ENCODE data around the gene CYRIA.

The CYRIA gene

DNA sequence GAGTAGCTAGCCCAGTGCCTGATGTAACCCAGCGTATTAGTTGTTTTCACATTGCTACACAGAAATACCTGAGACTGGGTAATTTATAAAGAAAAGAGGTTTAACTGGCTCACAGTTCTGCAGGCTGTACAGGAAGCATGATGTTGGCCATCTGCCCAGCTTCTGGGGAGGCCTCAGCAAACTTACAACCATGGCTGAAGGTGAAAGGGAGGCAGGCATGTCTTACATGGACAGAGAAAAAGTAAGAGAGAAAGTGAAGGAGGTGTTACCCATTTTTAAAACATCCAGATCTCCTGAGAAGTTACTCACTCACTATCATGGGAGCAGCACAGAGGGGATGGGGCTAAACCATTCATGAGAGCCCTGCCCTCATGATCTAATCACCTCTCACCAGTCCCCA lies 6.1 kb upstream of the CYRIA start:
- no peak for DNase-seq (ENCODE audit: low read depth in 2 of 3, low spot score in 2 of 3)

DNA sequence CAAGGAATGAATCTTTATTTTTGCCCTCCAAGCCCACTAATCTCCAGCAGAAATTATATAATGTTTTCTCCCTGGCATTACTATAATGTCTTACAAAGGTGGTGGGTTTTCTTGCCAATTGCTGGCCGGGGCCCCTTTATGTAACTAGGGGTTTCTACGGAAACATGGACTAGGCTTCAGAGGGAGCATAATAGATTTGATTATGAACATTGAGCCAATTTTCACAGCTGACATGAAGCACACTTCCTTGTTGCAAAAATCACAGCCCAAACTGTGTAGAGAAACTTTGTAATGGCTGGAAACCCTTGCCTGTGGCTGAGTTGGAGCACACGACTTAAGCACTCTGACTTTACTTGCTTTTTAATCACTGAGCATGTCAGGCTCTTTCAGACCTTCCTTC lies 3.8 kb upstream of the CYRIA start:
- DNase-seq (ENCODE audit: low read depth in 2 of 3, low spot score in 2 of 3), result no peak

DNA sequence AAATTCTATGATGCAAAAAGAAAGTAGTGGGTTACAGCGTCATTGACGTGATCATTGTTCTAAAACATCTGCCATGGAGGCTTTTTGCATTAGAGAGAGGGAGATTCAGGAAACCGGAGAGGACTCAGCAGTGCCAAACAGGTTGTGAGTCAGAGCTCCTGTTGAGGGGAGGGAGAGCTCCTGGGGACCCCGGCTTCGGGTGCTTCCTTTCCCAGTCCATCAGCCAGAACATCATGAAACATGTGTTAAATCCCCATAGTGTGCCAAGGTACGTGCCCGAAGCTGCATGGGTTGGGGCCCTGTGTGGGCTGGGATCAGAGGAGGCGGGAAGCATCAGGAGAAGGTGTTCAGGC lies 791 bp upstream of the CYRIA start:
- no peak for DNase-seq (ENCODE audit: low read depth in 2 of 3, low spot score in 2 of 3)

DNA sequence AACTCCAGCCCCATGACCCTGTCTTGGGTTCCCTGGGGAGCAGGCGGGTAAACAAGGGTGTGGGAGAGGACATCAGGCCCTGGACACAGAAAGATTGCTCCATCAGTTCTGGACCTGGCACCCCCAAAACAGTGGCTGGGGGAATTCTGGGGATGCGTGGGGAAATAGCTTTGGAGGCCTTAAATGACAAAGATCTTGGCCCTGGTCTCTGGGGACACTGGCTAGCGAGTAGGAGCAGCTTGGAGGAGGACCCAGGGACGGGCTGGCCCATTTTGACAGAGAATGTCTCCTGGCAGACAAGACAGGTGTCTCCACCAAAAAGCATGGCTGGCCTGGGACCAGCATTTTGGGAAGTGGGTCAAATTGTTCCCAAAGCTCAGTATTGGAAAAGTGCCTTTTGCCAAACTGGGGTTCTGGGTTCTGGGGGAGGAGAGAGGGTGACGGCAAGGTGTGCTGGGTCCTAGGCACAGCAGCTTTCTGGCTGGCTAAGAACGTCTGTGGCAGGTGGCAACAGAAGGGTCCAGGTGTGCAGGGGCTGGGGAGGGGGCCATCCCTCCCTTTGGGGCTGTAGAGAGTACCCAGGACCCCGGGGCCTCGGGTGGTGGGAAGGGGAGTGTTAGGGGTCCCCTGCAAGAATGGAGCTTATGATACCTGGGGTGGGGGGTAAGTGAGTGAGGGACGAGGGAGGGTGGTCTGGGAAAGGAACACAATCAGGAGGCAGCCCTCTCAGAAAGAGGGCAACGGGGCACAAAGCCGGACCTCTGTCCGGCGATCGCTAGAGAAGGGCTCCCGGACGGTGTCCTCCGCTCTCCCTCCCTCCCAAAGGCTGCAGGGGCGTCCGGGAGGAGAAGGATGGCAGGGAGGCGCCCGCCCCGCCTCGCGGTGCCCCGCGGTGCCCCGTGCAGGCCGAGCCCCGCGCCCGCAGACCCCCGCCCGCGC lies 556 bp downstream of the CYRIA start:
- no peak for DNase-seq (ENCODE audit: low read depth in 2 of 3, low spot score in 2 of 3)

DNA sequence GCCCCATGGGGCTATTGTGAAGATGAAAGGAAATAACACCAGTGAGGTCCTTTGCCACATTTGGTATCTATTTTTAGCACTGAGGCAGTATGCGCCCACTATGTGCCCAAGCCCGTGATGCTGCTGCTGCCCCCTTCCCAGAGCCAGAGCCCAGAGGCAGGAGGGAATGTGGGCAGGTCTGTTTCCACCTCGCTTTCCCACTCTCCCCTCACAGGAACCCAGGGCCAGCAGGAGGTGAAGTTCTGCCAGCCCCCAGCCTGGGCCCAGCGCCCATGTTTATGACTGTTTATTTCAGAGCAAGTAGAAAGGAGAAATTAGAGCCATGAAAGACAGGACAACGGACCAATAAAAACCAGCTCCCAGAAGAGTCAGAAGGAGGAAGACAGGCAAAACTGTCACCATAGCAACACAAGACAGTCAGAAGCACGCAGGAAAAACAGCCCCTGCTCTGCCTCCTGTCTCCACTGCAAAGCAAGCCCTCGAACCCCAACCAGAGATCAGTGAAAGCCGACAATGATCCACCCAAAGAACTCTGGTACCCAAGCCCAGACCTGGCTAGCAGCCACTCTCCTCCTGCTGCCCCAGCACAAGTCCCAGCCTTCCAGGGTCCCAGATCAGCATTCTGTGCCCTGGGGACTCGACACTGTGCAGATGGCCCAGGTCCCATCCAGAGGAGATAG lies 1.4 kb downstream of the CYRIA start:
- DNase-seq (ENCODE audit: low read depth in 2 of 3, low spot score in 2 of 3), result no peak

DNA sequence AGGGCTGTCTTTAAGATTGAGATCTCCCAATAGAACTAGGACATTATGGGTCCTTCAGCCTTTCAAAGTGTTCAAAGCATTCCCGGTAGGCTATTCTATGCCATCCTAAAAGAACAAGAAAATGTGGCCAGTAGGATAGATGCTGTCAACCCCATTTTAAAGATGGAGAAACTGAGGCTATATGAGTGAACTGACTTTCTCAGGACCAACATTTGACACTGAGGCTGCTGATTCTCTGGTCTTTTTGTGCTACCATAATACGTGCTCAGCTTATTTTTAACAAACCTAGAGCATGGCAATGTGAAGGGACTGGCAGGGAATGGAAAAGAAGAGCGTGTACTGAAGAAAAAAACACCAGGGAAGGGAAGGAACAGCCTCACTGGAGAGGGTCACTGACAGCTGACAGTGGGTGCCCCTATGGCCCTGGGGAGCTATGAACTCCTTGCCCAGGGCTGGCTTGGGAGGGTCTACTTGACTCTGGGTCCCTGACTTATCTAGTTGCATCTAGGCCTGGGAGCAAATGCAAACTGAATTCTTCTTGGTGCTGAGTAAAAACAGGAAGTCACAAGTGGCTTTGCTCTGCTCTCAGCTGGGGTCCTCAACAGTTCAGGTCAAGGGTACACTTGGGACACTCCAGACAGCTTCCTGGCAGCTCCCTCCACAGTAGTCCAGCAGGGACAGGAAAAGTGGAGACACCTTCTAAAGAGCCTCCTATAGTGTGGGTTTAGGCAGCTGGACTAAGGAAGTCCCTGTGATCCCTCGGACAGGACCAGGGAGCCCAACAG lies 2.3 kb downstream of the CYRIA start:
- no peak for DNase-seq (ENCODE audit: low read depth in 2 of 3, low spot score in 2 of 3)

DNA sequence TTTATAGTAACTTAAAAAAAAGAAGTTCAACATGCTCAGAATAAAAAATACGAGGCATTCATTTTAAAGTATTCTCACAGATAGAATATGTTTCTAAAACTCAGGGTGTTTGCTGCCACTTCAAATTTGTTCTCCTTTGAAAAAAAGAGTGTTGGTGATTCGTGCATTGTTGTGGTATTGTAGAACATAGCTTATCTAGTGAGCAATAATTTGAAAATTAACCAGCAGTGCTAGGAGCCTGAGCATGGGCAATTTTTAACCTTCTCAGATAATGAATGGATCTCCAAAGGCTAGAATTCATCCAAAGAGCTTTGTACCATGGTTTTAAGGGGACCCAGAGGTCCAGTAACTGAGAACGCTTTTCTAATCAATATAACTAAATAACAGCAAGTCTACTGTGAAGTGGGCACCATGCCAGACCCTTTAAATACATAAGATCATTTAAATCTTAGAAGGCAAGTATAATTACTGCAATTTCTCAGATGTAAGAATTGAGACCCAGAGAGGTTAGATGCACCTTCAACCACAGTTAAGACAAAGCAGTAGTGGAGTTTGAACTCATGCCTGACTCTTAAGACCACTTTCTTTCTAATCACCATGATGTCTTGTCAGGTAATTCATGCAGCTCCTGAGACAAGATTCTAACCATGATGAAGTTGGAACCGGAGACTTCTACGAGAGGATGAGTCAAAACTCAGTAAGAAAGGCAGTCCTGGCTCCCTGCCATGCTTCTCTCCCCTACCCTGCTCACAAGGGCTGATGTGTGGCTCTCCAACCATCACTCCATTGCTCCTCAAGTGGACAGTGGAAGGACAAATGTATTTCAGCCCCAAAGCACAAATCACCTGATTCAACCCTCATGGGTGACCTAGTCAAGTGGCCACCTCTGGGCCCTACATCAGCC lies 3.4 kb downstream of the CYRIA start:
- DNase-seq (ENCODE audit: low read depth in 2 of 3, low spot score in 2 of 3), result no peak

DNA sequence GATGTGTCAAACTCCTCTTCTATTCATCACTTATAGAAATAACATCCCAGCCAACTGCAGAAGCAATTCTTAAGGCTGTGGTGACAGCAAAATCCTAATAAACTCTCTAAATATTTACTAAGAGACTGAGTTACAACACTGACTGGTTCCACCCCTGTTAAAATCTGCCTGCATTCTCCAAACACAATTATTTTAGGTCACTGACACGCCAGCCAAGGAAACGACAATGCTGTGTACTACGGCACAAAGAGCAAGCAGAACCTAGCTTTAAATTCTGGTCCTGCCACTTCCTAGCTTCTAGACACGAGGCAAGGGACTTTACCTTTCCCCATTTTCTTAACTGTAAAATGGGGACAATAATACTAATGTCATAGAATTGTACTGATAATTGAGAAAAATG lies 4.1 kb downstream of the CYRIA start:
- no peak for DNase-seq (ENCODE audit: low read depth in 2 of 3, low spot score in 2 of 3)

DNA sequence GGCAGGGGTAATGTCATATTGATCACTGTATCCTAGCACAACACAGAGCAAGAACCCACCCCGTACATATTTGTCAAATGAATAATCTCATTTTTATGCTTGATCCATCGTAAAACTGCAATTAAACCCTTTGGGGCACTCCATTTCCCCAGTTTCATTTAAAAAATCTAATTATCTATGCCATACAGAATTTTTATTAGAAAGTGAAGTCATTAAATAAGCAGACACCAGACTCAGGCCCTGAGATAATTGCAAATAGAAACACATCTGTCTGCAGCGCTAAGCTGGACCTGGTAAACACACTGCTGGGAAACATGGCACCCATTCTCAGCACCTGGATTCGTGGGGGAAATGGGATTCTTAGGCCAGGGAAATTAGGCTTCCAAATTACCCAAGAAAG lies 5.1 kb downstream of the CYRIA start:
- DNase-seq (ENCODE audit: low read depth in 2 of 3, low spot score in 2 of 3), result no peak

DNA sequence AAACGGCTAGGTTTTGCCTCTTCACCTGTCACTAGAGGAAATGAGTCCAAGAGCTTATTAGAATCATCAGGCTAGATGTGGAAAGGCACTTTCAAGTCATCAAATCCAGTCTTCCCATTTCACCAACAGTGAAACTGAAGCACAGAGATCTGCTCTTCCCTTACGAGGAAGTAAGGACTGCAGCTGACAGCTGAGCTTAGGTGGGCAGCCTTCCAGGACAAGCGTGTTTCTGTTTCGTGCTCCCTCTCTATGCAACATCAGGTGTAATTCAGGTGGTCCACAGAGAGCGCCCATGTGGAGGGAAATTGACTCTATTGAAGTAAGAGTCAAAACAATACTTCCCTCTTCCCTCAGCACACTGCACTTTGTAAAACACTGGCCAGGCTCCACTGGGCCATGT lies 5.5 kb downstream of the CYRIA start:
- DNase-seq (ENCODE audit: low read depth in 2 of 3, low spot score in 2 of 3), result no peak

DNA sequence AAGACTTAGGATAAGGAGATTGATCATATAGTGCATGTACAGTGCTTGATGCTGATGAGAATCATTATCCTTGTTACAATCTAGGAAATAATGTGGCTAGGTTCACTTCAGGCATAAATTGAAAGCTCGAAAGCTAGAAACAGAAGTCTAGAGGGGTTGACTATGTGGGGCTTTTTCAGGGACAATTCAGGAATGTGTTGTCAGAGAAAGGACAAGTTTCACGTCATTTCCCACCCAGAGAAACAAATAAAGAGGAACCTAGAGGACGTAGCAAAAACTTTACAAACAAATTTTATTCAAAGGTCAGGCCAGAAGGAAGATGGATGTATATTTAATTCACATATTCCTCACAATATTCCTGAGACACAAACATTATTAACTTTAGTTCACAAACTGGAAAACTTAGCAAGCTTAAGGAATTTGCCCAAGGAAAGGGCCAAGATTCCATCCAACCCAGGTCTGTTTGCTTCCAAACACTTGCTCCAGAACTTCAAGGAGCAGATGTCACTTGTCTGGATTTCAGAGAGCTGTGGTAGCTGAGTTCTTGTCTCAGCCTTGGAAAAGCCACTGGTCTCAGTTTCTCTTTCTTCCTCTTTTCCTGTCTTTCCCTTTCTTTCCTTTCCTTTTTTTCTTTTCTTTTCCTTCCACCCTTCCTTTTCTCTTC lies 7.4 kb downstream of the CYRIA start:
- DNase-seq (ENCODE audit: low read depth in 2 of 3, low spot score in 2 of 3), result no peak

DNA sequence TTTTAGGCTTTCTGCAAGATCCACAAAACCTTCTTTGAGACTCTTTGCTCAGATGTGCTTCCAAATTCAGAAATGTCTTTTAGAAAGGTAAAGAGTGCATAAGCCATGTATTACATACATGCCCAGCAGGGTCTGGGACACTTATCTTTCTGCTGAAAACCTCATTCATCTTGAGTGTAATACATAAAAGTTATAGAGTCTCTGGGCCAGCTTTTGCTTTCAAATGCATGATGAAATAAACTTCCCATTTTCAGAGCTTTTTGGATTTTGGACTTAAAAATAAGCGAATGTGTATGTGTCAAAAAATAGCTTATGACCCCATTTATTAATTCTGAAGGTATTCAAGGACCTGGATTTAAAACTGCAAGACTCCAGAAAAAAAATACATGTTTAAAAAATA lies 8.0 kb downstream of the CYRIA start:
- DNase-seq (ENCODE audit: low read depth in 2 of 3, low spot score in 2 of 3), result no peak

DNA sequence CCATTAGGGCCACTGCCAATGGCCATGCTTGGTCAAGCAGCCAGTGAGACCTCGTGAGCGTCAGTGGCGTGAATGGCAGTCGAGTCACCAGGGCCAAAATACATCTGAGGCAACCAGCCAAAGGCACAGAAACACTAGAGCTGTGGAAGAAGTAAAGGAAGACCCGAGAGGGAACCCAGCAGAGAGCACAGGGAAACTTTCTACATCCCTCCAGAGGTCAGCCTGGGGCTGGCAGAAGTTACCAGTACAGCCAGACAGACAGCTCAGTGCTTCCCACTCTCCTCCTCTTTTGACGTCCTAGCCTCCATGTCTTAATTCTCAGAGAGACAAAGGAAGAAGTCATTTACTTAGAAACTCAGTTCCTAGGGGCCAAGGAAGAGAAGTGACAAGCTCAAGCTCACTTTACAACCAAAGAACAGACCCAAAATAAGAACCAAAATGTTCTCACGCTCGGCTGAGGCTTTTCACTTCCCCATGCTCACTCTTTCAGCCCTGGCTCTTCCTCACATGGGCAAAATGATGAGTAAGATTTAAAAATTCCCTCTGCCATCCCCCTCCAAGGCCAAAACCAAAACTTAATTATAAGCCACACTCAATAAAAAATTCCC lies 8.7 kb downstream of the CYRIA start:
- no peak for DNase-seq (ENCODE audit: low read depth in 2 of 3, low spot score in 2 of 3)

DNA sequence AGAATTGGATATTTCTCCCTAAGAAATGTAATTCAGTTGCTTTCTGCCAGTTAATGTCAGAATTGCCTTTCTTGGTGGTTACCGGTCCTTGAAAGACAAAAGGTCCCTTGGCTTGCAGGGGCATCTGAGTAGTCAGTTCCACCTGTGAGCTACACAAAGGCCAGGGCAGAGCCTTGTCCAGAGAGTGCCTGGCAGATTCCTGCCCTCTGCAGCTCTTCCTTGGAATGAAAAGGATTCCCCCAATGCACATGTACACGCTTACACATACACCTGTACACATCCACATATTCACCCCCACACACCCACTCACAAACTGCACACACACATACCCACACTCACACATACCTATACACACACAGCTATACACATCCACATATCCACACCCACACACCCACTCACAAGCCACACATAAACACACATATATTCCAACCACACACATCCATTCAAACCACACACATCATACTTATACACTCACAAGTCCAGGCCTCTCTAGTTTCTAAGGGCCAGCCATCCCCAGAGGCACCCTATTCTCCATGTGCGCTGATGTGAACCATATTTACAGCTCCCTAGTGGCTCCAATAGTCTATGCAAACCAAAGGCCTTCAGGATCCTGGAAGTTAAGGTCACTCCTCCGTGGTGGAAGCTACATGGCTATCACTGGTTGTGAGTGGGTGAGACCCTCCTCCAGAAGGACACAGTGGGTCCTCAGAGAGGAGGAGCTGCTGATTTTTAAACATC lies 9.6 kb downstream of the CYRIA start:
- DNase-seq (ENCODE audit: low read depth in 2 of 3, low spot score in 2 of 3), result no peak

DNA sequence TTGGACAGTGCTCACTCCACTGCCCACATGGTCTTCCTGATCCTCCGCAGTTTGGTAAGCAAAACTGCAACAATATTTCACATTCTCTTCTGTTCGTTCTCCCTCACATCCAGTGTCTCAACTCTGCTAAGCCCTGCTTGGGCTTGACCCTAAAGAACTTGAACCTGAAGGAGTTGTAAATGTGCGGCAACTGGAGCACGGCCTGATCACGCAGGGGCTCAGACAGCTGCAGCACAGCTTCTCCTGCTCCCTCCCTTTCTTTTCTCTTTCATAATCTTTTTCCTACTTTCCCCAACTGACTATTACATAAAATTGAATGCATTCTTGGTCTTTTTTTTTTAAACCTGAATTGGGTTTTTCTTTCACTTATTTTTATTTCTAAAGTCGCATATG lies 10.2 kb downstream of the CYRIA start:
- no peak for DNase-seq (ENCODE audit: low read depth in 2 of 3, low spot score in 2 of 3)

DNA sequence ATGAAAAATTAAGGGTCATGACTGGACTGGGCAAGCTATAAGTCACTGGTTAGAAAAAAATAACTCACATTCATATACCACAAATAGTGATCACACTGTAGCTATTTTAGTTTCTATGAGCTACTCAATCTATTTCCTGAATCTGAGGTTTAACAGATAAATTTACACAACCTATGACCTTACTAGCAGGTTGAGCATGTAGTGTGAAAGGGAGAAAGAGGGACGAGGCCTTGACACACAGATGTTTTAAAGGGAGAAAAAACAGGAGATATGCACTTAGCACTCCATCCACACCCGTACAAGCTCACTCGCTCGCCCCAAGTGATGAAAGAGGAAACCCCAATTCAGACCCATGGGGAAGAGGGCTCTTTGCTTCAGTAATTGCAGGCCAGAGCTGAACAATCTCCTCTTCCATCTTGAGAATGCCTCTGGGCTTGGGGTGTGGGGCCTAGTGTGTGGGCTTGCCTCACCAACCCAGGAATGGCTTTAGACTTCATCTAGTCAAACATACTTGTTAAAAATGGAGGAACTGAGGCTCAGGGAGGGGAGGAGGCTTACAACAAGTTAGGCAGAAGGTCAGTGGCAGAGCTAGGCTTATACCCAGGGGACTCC lies 10.7 kb downstream of the CYRIA start:
- no peak for DNase-seq (ENCODE audit: low read depth in 2 of 3, low spot score in 2 of 3)

DNA sequence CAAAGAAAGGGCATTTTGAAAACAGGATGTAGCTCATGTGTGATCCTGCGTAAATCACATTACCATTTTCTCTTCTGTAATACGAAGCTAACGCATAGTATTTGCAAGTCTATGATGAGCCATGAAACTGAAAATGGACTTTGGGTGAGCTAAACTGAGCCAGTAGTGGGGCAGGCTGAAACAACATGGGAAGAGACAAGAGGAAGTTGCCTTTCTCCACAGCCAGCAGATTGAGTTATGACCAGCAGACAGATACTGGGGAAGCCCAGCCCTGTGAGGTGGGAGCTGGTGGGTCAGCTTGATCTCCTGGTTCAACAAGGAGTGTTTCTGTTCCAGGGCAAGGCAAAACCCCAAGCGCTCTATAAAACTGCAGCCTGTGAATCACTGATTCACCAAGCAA lies 11.8 kb downstream of the CYRIA start:
- DNase-seq (ENCODE audit: low read depth in 2 of 3, low spot score in 2 of 3), result no peak

DNA sequence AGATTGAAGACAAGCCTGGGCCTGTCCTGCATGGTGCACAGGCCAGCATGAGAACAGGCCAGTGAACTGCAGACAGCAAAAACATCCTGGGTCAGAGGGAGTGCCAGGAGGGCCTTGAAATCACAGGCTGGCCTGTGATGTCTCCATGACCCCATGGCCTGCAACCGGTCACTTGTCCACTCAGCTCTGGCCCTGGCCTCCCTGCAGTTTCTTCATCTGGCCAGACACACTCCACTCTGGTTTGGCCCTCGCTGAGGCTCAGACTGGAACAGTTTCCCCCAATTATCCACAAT lies 12.6 kb downstream of the CYRIA start:
- no peak for DNase-seq (ENCODE audit: low read depth in 2 of 3, low spot score in 2 of 3)
